GM11168 (cell line): ENCODE data around the gene TP73.

ENCODE experiments used
- in situ Hi-C: fragments of 300-500 bp; cut with MboI; formaldehyde crosslinking; loops from one replicate; pipeline ENCODE4 v1.12.0; 2022; ENCODE audit warnings: low sequenced_read_pairs; ENCODE audit not compliant: unreplicated experiment

TP73 gene

GRCh38 chr1:3632298-3632697 lies 20.0 kb upstream of the TP73 start:
- in situ Hi-C loops: no loop called here

GRCh38 chr1:3632716-3633343 lies 19.5 kb upstream of the TP73 start:
- in situ Hi-C loops: no loop called here

GRCh38 chr1:3633344-3634058 lies 18.8 kb upstream of the TP73 start:
- in situ Hi-C loops: no loop called here

GRCh38 chr1:3634059-3634800 lies 18.1 kb upstream of the TP73 start:
- in situ Hi-C loops: no loop called here

GRCh38 chr1:3636080-3636479 lies 16.2 kb upstream of the TP73 start:
- in situ Hi-C loops: no loop called here

GRCh38 chr1:3636531-3636930 lies 15.8 kb upstream of the TP73 start:
- in situ Hi-C loops: no loop called here

- in situ Hi-C loops: no loop called here
These were observed 14.3 kb upstream of the TP73 start for GRCh38 chr1:3638027-3638426.

GRCh38 chr1:3638676-3639075 lies 13.6 kb upstream of the TP73 start:
- in situ Hi-C loops: no loop called here

- in situ Hi-C loops: no loop called here
These were observed 12.9 kb upstream of the TP73 start for GRCh38 chr1:3639397-3639911.

GRCh38 chr1:3640121-3640837 lies 12.0 kb upstream of the TP73 start:
- in situ Hi-C loops: no loop called here

- in situ Hi-C loops: no loop called here
These were observed 11.1 kb upstream of the TP73 start for GRCh38 chr1:3641046-3641760.

- in situ Hi-C loops: no loop called here
These were observed 10.5 kb upstream of the TP73 start for GRCh38 chr1:3641816-3642215.

- in situ Hi-C loops: no loop called here
These were observed 9.2 kb upstream of the TP73 start for GRCh38 chr1:3642919-3643675.

GRCh38 chr1:3644273-3644672 lies 8.0 kb upstream of the TP73 start:
- in situ Hi-C loops: no loop called here

- in situ Hi-C loops: no loop called here
These were observed 7.1 kb upstream of the TP73 start for GRCh38 chr1:3645247-3645646.

GRCh38 chr1:3645666-3646355 lies 6.5 kb upstream of the TP73 start:
- in situ Hi-C loops: no loop called here

GRCh38 chr1:3646596-3646995 lies 5.7 kb upstream of the TP73 start:
- in situ Hi-C loops: no loop called here

GRCh38 chr1:3649342-3650247 lies 2.7 kb upstream of the TP73 start, which contains the start of gene WRAP73:
Gene WRAP73, minus strand, starts transcription at chr1:3650103. Its CDS starts 104 bp downstream, at chr1:3649999.
- in situ Hi-C loops: no loop called here
